ENCODE measurements around the gene SYNGR2. TPM values are rescaled to one million over a fixed set of nuclear protein-coding genes. Genes with fewer than 3 reads are reported as not detected.

The SYNGR2 gene
- total and polyA plus RNA-seq, 2 donors (not counting 1 experiment from before 2014, with no cell fraction given), result 390 to 442 TPM

DNA sequence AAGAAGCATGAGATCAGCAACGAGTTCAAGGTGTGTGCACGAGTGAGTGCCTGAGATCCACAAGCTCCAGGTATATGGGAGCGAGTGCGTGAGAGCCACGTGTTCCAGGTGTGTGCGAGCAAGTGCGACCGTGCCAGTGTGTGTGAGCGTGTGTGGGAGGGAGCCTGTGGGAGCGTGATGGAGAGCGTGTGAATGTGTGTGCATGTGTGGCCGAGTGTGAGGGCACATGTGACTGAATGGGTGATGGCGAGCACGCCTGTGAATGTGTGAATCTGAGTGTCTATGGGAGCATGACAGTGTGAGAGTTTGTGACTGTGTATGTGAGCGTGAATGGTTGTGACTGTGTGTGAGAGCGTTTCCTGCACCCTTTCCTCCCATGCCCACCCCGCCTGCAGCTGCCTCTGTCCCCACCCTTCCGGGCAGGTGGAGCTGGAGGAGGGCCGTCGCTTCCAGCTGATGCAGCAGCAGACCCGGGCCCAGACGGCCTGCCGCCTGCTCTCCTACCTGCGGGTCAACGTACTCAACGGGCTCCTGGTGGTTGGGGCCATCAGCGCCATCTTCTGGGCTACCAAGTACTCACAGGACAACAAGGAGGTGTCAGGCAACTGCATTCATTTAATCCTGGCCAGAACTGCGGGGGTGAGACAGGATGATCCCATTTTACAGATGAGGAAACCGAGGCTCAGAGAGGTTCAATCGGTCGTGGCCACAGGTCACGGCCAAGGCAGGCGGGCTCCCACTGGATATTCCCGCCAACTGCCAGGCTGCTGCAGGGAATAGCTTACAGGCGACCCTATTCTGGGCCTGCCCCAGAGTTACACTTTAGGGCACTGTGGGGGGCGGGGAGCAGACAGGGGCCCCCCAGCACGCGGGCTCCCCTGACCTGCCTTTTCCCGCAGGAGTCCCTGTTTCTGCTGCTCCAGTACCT is 34.1 kb upstream of the SYNGR2 start:
- peak; percentile 7 for ATAC-seq (ENCODE audit: low read depth)
- Histone ChIP-seq H4K20me1 (ENCODE audit: control insufficient read depth, insufficient read depth, low read length, poor library complexity, severe bottlenecking) (peaks cover 80% of the 10 kb centered on the region), H3K4me3 (ENCODE audit: control extremely low read depth in 1 of 5, extremely low read depth in 1 of 5, insufficient read depth in 1 of 5, low read depth in 2 of 5, low read length in 4 of 5) (peak overlapping the region in 3 of 5 experiments; percentile 6 to 35 (median 23)), H3K27me3 (replicated peaks in 1 of 4; ENCODE audit: control extremely low read depth in 1 of 4, control insufficient read depth in 3 of 4, insufficient read depth in 4 of 4, low read length in 3 of 4) (no peaks in the 10 kb centered on the region), H3K9ac (ENCODE audit: low read length) (peak overlapping the region; percentile 91), H2AFZ (ENCODE audit: insufficient read depth, low read depth, low read length, poor library complexity, severe bottlenecking) (no peak overlapping the region), H3K4me1 (ENCODE audit: control insufficient read depth in 2 of 2, insufficient read depth in 2 of 2, low read length in 2 of 2) (peaks cover 66 to 88% of the 10 kb centered on the region in 2 donors), H3K36me3 (replicated peaks in 1 of 2; ENCODE audit: control extremely low read depth in 1 of 2, control insufficient read depth in 1 of 2, extremely low read depth in 1 of 2, insufficient read depth in 2 of 2, low read length in 1 of 2) (peaks cover 0 to 70% of the 10 kb centered on the region in 2 experiments), H3K9me3 (ENCODE audit: control extremely low read depth in 1 of 3, control insufficient read depth in 2 of 3, insufficient read depth in 1 of 3, low read length in 2 of 3) (no peaks in the 10 kb centered on the region), H3K4me2 (replicated peaks; ENCODE audit: low read depth, low read length, poor library complexity, severe bottlenecking) (peak overlapping the region; percentile 100), H3K27ac (ENCODE audit: low read length in 2 of 2) (peak overlapping the region; percentile 88 to 92), H3K79me2 (ENCODE audit: control insufficient read depth, insufficient read depth, low read length) (peaks cover 59% of the 10 kb centered on the region)
- Mint-ChIP-seq H3K27ac (peak overlapping the region; percentile 95), H3K4me3 (peak overlapping the region; percentile 99), H3K9me3 (ENCODE audit: insufficient read depth) (no peaks in the 10 kb centered on the region), H3K27me3 (no peaks in the 10 kb centered on the region), H3K4me1 (peaks cover 79% of the 10 kb centered on the region)
- TF ChIP-seq, protein P1, sequence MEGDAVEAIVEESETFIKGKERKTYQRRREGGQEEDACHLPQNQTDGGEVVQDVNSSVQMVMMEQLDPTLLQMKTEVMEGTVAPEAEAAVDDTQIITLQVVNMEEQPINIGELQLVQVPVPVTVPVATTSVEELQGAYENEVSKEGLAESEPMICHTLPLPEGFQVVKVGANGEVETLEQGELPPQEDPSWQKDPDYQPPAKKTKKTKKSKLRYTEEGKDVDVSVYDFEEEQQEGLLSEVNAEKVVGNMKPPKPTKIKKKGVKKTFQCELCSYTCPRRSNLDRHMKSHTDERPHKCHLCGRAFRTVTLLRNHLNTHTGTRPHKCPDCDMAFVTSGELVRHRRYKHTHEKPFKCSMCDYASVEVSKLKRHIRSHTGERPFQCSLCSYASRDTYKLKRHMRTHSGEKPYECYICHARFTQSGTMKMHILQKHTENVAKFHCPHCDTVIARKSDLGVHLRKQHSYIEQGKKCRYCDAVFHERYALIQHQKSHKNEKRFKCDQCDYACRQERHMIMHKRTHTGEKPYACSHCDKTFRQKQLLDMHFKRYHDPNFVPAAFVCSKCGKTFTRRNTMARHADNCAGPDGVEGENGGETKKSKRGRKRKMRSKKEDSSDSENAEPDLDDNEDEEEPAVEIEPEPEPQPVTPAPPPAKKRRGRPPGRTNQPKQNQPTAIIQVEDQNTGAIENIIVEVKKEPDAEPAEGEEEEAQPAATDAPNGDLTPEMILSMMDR (IDR thresholded peaks at IDR 0.05), result peak; percentile 80
- TF ChIP-seq EZH2 (IDR thresholded peaks at IDR 0.05; ENCODE audit: borderline replicate concordance, insufficient read depth, low read depth, low read length, poor library complexity, severe bottlenecking), result no peak
- peak; percentile 90 for DNase-seq
- CTCF ChIA-PET, result interaction anchor here (0.8 to 14.1 kb wide), 17 partner anchors 7 to 288 kb away, joined by 3 to 357 read pairs (median 10); partner anchors contain the start of genes C17orf99, SYNGR2, TK1 and TMC6
- WGBS (ENCODE audit: insufficient coverage), result 33% methylated on average over 37 of the region's 39 CpGs
- POLR2A ChIA-PET, result interaction anchor here (0.6 to 22.6 kb wide), 8 partner anchors 10 to 1618 kb away, joined by 4 to 432 read pairs (median 9); partner anchors contain the start of gene SYNGR2
- intact Hi-C loops (cut with micrococcal nuclease), result loop anchor here (1.0 to 10.0 kb wide), 7 partner anchors 13 to 1701 kb away; partner anchors contain the start of genes C17orf99, CBX4 and SYNGR2

All from B cell (primary cell).